H1 (cell line): ENCODE results near the gene UBAP1. TPM values are rescaled to one million over a fixed set of nuclear protein-coding genes. Genes with fewer than 3 reads are reported as not detected.

ENCODE experiments used
- BCL11A ChIP-seq, 2 experiments: IDR thresholded peaks; one replicate each; pipeline ENCODE4 v1.6.1; 2011; ENCODE audit warnings: low read depth in 2 of 2, low read length in 2 of 2, mild to moderate bottlenecking in 2 of 2
- CHD1 ChIP-seq: IDR thresholded peaks from 2 replicates; pipeline ENCODE4 v1.6.1; 2012; ENCODE audit warnings: low read depth, low read length, improper control_type of control experiment
- CTBP2 ChIP-seq: IDR thresholded peaks from 2 replicates; pipeline ENCODE4 v1.7.0; 2011; ENCODE audit warnings: borderline replicate concordance, mild to moderate bottlenecking, moderate library complexity, mixed read lengths, low read length; ENCODE audit not compliant: insufficient read depth, insufficient read length
- JUND ChIP-seq: IDR thresholded peaks from 2 replicates; pipeline ENCODE4 v1.6.1; 2011; ENCODE audit warnings: mild to moderate bottlenecking, improper control_type of control experiment, low read length
- PHF8 ChIP-seq: fragments of 200-600 bp; sonication (generic); conservative IDR thresholded peaks from 2 replicates; pipeline ENCODE4 v1.7.1; 2012; ENCODE audit warnings: low read depth, mild to moderate bottlenecking, inconsistent platforms, low read length, moderate library complexity
- POLR2A ChIP-seq, 2 experiments: IDR thresholded peaks; 1 replicate in 1 of 2; 2 replicates in 1 of 2; pipeline ENCODE4 v1.6.1; 2011; ENCODE audit warnings: low read depth in 2 of 2, low read length in 2 of 2, mild to moderate bottlenecking in 2 of 2; ENCODE audit errors: control extremely low read depth in 1 of 2
- POLR2AphosphoS5 ChIP-seq: IDR thresholded peaks from 2 replicates; pipeline ENCODE4 v1.6.1; 2011; ENCODE audit warnings: low read depth, low read length
- SRF ChIP-seq: IDR thresholded peaks from 2 replicates; pipeline ENCODE4 v1.6.1; 2011; ENCODE audit warnings: mild to moderate bottlenecking, low read depth, low read length, moderate library complexity
- TAF1 ChIP-seq: IDR thresholded peaks from 2 replicates; pipeline ENCODE4 v1.6.1; 2011; ENCODE audit warnings: mild to moderate bottlenecking, low read depth, low read length
- polyA plus RNA-seq, 7 experiments: library from polyadenylated mRNA; depleted of rRNA in 3 of 7; stranded (reverse) in 5 of 7; unstranded in 2 of 7; fragments of >200 nt in 5 of 7; fragments of 200-250 nt in 2 of 7; gene quantifications; 1 replicate in 5 of 7; 2 replicates in 1 of 7; 4 replicates in 1 of 7; pipeline versions ENCODE4 v1.2.1 to v1.2.3, GENCODE V29; 2011 to 2013; ENCODE audit warnings: missing spikeins in 2 of 7, mixed read lengths in 2 of 7
- total RNA-seq: library from RNA; stranded (reverse); fragmentation: NEBNext Ultra II Directional; extraction: Animal tissue kit (Norgen Biotek cat#: 25700); gene quantifications from 2 replicates; pipeline ENCODE4 v1.2.1, GENCODE V29; 2021
- TF ChIP-seq, protein P1 (sequence below): fragments of 300-600 bp; sonication (generic); IDR thresholded peaks from 2 replicates; pipeline ENCODE4 v1.7.1; 2012; ENCODE audit warnings: low read length, moderate library complexity, mild to moderate bottlenecking, inconsistent platforms; ENCODE audit not compliant: insufficient replicate concordance
- TF ChIP-seq, protein P2 (sequence below): IDR thresholded peaks from 2 replicates; pipeline ENCODE4 v1.6.1; 2011; ENCODE audit warnings: low read length, improper control_type of control experiment

Gene UBAP1
- total and polyA plus RNA-seq, 2 of the 8 experiments (the other 6 are each of a cell fraction or from before 2014, with no cell fraction given): 31.3 to 31.4 TPM

DNA sequence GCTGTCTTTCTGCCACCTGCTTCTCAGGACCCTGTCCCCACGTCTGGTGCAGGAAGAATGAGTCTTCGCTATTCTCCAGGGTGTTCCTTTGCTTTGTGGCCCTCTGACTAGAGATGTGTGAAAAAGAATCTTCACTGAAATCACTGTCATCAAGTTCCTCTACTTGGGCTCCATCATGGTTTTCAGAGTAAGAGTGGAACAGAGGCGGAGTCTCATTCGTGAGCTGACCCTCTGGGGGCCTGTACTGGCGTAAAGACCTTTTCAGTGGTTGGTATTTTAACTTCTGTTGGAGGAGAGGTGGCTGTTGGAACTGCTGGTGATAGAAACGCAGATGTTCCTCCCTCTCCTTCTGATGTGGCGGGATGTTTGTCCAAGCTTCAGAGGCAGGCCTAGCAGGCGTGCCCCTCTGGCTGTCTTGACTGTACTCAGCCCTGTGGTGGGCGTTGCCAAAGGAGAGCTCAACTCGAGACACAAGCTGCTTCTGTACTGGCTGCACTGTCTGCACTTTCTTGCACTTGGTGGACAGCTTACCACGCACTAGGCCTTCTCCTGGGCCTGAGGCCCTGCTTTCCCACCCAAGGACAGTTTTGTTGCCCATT lies 78.2 kb downstream of the UBAP1 start (continued):
- TF ChIP-seq, protein P1, sequence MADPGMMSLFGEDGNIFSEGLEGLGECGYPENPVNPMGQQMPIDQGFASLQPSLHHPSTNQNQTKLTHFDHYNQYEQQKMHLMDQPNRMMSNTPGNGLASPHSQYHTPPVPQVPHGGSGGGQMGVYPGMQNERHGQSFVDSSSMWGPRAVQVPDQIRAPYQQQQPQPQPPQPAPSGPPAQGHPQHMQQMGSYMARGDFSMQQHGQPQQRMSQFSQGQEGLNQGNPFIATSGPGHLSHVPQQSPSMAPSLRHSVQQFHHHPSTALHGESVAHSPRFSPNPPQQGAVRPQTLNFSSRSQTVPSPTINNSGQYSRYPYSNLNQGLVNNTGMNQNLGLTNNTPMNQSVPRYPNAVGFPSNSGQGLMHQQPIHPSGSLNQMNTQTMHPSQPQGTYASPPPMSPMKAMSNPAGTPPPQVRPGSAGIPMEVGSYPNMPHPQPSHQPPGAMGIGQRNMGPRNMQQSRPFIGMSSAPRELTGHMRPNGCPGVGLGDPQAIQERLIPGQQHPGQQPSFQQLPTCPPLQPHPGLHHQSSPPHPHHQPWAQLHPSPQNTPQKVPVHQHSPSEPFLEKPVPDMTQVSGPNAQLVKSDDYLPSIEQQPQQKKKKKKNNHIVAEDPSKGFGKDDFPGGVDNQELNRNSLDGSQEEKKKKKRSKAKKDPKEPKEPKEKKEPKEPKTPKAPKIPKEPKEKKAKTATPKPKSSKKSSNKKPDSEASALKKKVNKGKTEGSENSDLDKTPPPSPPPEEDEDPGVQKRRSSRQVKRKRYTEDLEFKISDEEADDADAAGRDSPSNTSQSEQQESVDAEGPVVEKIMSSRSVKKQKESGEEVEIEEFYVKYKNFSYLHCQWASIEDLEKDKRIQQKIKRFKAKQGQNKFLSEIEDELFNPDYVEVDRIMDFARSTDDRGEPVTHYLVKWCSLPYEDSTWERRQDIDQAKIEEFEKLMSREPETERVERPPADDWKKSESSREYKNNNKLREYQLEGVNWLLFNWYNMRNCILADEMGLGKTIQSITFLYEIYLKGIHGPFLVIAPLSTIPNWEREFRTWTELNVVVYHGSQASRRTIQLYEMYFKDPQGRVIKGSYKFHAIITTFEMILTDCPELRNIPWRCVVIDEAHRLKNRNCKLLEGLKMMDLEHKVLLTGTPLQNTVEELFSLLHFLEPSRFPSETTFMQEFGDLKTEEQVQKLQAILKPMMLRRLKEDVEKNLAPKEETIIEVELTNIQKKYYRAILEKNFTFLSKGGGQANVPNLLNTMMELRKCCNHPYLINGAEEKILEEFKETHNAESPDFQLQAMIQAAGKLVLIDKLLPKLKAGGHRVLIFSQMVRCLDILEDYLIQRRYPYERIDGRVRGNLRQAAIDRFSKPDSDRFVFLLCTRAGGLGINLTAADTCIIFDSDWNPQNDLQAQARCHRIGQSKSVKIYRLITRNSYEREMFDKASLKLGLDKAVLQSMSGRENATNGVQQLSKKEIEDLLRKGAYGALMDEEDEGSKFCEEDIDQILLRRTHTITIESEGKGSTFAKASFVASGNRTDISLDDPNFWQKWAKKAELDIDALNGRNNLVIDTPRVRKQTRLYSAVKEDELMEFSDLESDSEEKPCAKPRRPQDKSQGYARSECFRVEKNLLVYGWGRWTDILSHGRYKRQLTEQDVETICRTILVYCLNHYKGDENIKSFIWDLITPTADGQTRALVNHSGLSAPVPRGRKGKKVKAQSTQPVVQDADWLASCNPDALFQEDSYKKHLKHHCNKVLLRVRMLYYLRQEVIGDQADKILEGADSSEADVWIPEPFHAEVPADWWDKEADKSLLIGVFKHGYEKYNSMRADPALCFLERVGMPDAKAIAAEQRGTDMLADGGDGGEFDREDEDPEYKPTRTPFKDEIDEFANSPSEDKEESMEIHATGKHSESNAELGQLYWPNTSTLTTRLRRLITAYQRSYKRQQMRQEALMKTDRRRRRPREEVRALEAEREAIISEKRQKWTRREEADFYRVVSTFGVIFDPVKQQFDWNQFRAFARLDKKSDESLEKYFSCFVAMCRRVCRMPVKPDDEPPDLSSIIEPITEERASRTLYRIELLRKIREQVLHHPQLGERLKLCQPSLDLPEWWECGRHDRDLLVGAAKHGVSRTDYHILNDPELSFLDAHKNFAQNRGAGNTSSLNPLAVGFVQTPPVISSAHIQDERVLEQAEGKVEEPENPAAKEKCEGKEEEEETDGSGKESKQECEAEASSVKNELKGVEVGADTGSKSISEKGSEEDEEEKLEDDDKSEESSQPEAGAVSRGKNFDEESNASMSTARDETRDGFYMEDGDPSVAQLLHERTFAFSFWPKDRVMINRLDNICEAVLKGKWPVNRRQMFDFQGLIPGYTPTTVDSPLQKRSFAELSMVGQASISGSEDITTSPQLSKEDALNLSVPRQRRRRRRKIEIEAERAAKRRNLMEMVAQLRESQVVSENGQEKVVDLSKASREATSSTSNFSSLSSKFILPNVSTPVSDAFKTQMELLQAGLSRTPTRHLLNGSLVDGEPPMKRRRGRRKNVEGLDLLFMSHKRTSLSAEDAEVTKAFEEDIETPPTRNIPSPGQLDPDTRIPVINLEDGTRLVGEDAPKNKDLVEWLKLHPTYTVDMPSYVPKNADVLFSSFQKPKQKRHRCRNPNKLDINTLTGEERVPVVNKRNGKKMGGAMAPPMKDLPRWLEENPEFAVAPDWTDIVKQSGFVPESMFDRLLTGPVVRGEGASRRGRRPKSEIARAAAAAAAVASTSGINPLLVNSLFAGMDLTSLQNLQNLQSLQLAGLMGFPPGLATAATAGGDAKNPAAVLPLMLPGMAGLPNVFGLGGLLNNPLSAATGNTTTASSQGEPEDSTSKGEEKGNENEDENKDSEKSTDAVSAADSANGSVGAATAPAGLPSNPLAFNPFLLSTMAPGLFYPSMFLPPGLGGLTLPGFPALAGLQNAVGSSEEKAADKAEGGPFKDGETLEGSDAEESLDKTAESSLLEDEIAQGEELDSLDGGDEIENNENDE: no peak
- TF ChIP-seq POLR2AphosphoS5: no peak
- TF ChIP-seq, protein P2, sequence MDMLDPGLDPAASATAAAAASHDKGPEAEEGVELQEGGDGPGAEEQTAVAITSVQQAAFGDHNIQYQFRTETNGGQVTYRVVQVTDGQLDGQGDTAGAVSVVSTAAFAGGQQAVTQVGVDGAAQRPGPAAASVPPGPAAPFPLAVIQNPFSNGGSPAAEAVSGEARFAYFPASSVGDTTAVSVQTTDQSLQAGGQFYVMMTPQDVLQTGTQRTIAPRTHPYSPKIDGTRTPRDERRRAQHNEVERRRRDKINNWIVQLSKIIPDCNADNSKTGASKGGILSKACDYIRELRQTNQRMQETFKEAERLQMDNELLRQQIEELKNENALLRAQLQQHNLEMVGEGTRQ: no peak
- TF ChIP-seq SRF: no peak
- TF ChIP-seq CTBP2: no peak
- no peak for TF ChIP-seq JUND
- no peak for TF ChIP-seq BCL11A (IDR thresholded peaks at IDR 0.05; ENCODE audit: low read depth in 2 of 2, low read length in 2 of 2)
- TF ChIP-seq TAF1: no peak
- TF ChIP-seq PHF8: no peak
- TF ChIP-seq CHD1: no peak
- no peak for TF ChIP-seq POLR2A (IDR thresholded peaks at IDR 0.05; ENCODE audit: control extremely low read depth in 1 of 2, low read depth in 2 of 2, low read length in 2 of 2)
